ENCODE data around the gene MORN4.

DNA sequence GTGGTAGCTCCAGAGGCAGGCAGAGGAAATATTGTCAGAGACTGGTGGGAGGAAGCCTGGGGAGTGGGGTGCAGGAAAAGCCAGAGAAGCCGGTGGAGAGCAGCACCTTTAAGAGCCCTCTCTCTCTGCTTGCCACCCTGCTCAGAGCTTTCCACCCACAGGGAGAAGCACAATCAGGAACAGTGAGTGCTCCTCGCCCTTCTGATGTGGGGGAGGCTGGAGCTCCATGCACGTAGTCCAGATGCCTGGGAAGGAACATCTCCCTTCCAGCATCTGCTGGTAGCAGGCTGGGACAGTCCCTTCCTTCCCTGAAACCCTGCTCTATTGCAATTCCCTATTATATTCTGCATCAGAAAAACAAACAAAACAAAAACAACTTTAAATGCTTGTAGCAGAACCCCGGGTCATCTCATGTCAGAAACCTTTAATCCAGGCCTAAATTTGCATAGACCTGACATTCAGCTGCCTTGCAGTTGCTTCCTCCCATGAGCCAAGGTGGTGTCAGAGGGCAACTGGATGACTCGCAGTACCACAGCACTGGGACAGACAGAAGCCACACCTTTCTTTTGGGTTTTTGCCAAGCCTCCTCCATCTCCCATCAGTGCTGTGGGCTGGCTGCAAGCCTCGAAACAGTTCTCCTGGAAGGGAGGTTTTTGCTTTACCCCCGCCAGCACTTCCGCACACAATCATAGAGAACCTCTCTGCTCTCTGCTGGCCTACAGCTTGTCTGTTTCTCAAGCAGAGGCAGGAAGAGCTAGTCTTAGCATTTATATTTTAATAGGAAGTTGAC, 40.6 kb upstream of the MORN4 start:
- no peak for TF ChIP-seq CTCF (IDR thresholded peaks at IDR 0.05; ENCODE audit: low read depth, low read length)
- TF ChIP-seq POLR2A (IDR thresholded peaks at IDR 0.05; ENCODE audit: extremely low read depth, insufficient read length) = no peak
- TF ChIP-seq, protein P1, sequence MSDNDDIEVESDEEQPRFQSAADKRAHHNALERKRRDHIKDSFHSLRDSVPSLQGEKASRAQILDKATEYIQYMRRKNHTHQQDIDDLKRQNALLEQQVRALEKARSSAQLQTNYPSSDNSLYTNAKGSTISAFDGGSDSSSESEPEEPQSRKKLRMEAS (IDR thresholded peaks at IDR 0.05; ENCODE audit: low read depth, low read length) = no peak
- no peak; the same call in 1 of the 2 replicates for TF ChIP-seq MYC (IDR thresholded peaks at IDR 0.05; ENCODE audit: low read depth, low read length)
